ENCODE measurements around the gene PGAM2. TPM values are rescaled to one million over a fixed set of nuclear protein-coding genes. Genes with fewer than 3 reads are reported as not detected.
"Not testable (repeated sequence)": the region's sequence is repeated elsewhere in the genome, so short reads cannot be mapped to it uniquely, and the experiment has no call there.

Gene PGAM2
- total RNA-seq, 1 experiment from 2014 or later = 8.7 TPM

DNA sequence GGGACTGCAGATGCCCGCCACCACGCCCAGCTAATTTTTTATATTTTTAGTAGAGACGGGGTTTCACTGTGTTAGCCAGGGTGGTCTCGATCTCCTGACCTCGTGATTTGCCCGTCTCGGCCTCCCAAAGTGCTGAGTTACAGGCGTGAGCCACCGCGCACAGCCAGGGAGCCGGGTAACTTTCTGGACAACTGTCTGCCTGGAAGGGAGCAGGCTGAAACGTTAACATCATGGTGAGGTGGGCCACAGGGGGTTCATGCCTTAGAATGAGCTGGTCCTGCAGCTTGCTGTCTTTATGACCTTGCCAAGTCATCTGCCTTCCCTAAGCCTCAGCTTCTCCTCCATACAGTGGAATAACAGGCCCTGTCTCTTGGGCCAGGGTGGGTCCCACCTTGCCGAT is 34.0 kb downstream of the PGAM2 start:
- H3K4me1 ChIP-seq (ENCODE audit: insufficient read depth, low read length); H3K4ac ChIP-seq (ENCODE audit: low read depth, low read length); H2AK5ac ChIP-seq (ENCODE audit: insufficient read length, low read length); H4K5ac ChIP-seq (ENCODE audit: insufficient read length, low read depth, low read length); H3K4me3 Mint-ChIP-seq; H3K9ac ChIP-seq (ENCODE audit: extremely low read depth, insufficient read length, low read length); H2BK5ac ChIP-seq (ENCODE audit: insufficient read length, low read length); H4K91ac ChIP-seq (ENCODE audit: insufficient read length, low read depth, low read length); H2BK20ac ChIP-seq (ENCODE audit: low read depth, low read length, poor library complexity, severe bottlenecking); H2BK15ac ChIP-seq (ENCODE audit: low read depth, low read length); H3K27ac Mint-ChIP-seq; H3K27ac ChIP-seq (ENCODE audit: insufficient read length, low read depth, low read length); H2BK120ac ChIP-seq (ENCODE audit: low read depth, low read length, poor library complexity, severe bottlenecking); H3K14ac ChIP-seq (ENCODE audit: insufficient read depth, low read length); H3K4me2 ChIP-seq (ENCODE audit: insufficient read depth, insufficient read length, low read length); DNase-seq; H3K36me3 Mint-ChIP-seq (ENCODE audit: insufficient read depth in 1 of 3, low read depth in 3 of 3); H3K79me1 ChIP-seq (ENCODE audit: insufficient read depth, low read depth, low read length, poor library complexity, severe bottlenecking); H3K4me1 Mint-ChIP-seq; H3K9me3 Mint-ChIP-seq; H3K56ac ChIP-seq (ENCODE audit: insufficient read length, low read depth, low read length); H3K79me2 ChIP-seq (ENCODE audit: insufficient read depth, low read length); H3K27me3 ChIP-seq (ENCODE audit: insufficient read depth, low read length); H3T11ph ChIP-seq (ENCODE audit: low read length); H3K27me3 Mint-ChIP-seq (ENCODE audit: low read depth); H2BK12ac ChIP-seq (ENCODE audit: insufficient read length, low read depth, low read length); H3K18ac ChIP-seq (ENCODE audit: insufficient read length, low read depth, low read length); H4K20me1 ChIP-seq (ENCODE audit: control insufficient read depth, insufficient read depth, insufficient read length); H4K8ac ChIP-seq (replicated peaks; ENCODE audit: insufficient read length, low read depth, low read length); H2AFZ ChIP-seq (ENCODE audit: low read length); H3K23me2 ChIP-seq (ENCODE audit: insufficient read length, low read depth, low read length, poor library complexity, severe bottlenecking); H3K23ac ChIP-seq (ENCODE audit: insufficient read length, low read depth, low read length); H3K9me3 ChIP-seq (ENCODE audit: control insufficient read depth, low read depth, low read length): not testable (repeated sequence)
- WGBS (ENCODE audit: extremely low coverage, insufficient read length, low lambda C conversion rate) = no CpG with 5 or more reads among the region's 13 CpGs

- H3K4ac ChIP-seq (ENCODE audit: low read depth, low read length); H4K91ac ChIP-seq (ENCODE audit: insufficient read length, low read depth, low read length); H3K27ac Mint-ChIP-seq; H3K14ac ChIP-seq (ENCODE audit: insufficient read depth, low read length); H3K56ac ChIP-seq (ENCODE audit: insufficient read length, low read depth, low read length); H3K4me2 ChIP-seq (ENCODE audit: insufficient read depth, insufficient read length, low read length); H3K23ac ChIP-seq (ENCODE audit: insufficient read length, low read depth, low read length); H3K4me1 ChIP-seq (ENCODE audit: insufficient read depth, low read length); H3K79me1 ChIP-seq (ENCODE audit: insufficient read depth, low read depth, low read length, poor library complexity, severe bottlenecking); H4K20me1 ChIP-seq (ENCODE audit: control insufficient read depth, insufficient read depth, insufficient read length); H2BK20ac ChIP-seq (ENCODE audit: low read depth, low read length, poor library complexity, severe bottlenecking); H3K4me1 Mint-ChIP-seq; H4K8ac ChIP-seq (replicated peaks; ENCODE audit: insufficient read length, low read depth, low read length); H4K5ac ChIP-seq (ENCODE audit: insufficient read length, low read depth, low read length); H3K36me3 Mint-ChIP-seq (ENCODE audit: insufficient read depth in 1 of 3, low read depth in 3 of 3); H3K23me2 ChIP-seq (ENCODE audit: insufficient read length, low read depth, low read length, poor library complexity, severe bottlenecking); H3K9me3 ChIP-seq (ENCODE audit: control insufficient read depth, low read depth, low read length); H3K79me2 ChIP-seq (ENCODE audit: insufficient read depth, low read length); H2AFZ ChIP-seq (ENCODE audit: low read length); H3K27me3 ChIP-seq (ENCODE audit: insufficient read depth, low read length); H3K9ac ChIP-seq (ENCODE audit: extremely low read depth, insufficient read length, low read length); H3K18ac ChIP-seq (ENCODE audit: insufficient read length, low read depth, low read length); H2AK5ac ChIP-seq (ENCODE audit: insufficient read length, low read length); H3K4me3 Mint-ChIP-seq; H3K9me3 Mint-ChIP-seq; H2BK15ac ChIP-seq (ENCODE audit: low read depth, low read length); H3T11ph ChIP-seq (ENCODE audit: low read length); H2BK12ac ChIP-seq (ENCODE audit: insufficient read length, low read depth, low read length); H2BK5ac ChIP-seq (ENCODE audit: insufficient read length, low read length); DNase-seq; H2BK120ac ChIP-seq (ENCODE audit: low read depth, low read length, poor library complexity, severe bottlenecking); H3K27me3 Mint-ChIP-seq (ENCODE audit: low read depth); H3K27ac ChIP-seq (ENCODE audit: insufficient read length, low read depth, low read length): not testable (repeated sequence)
- no CpG with 5 or more reads among the region's 5 CpGs for WGBS (ENCODE audit: extremely low coverage, insufficient read length, low lambda C conversion rate)
These were observed 35.3 kb downstream of the PGAM2 start for GRCh38 chr7:44030029-44030428.

Data from H9 (cell line).